GM12891 (cell line): ENCODE data around the gene TFPI.

Experiments used
- POLR2A ChIP-seq: IDR thresholded peaks from 2 replicates; pipeline ENCODE4 v1.6.1; 2011; ENCODE audit warnings: low read depth, low read length, control low read depth
- TAF1 ChIP-seq: IDR thresholded peaks from 2 replicates; pipeline ENCODE4 v1.6.1; 2011; ENCODE audit warnings: low read depth, low read length, control low read depth

- no peak for TF ChIP-seq TAF1
- no peak for TF ChIP-seq POLR2A
Measured at GRCh38 chr2:187547353-187547979, 6.8 kb downstream of the TFPI start.
